GM12891 (cell line): ENCODE measurements around the gene FJX1.

Source experiments
- PAX5 ChIP-seq: IDR thresholded peaks from 2 replicates; pipeline ENCODE4 v1.6.1; 2011; ENCODE audit warnings: low read length, moderate library complexity, mild to moderate bottlenecking; ENCODE audit not compliant: insufficient read depth, severe bottlenecking
- POLR2A ChIP-seq: IDR thresholded peaks from 2 replicates; pipeline ENCODE4 v1.6.1; 2011; ENCODE audit warnings: low read depth, low read length, control low read depth
- POLR2AphosphoS5 ChIP-seq: IDR thresholded peaks from 2 replicates; pipeline ENCODE4 v1.6.1; 2011; ENCODE audit warnings: low read depth, low read length, control low read depth
- POU2F2 ChIP-seq: IDR thresholded peaks from 2 replicates; pipeline ENCODE4 v1.6.1; 2011; ENCODE audit warnings: low read depth, mild to moderate bottlenecking, control low read depth, low read length, moderate library complexity
- TAF1 ChIP-seq: IDR thresholded peaks from 2 replicates; pipeline ENCODE4 v1.6.1; 2011; ENCODE audit warnings: low read depth, low read length, control low read depth

DNA sequence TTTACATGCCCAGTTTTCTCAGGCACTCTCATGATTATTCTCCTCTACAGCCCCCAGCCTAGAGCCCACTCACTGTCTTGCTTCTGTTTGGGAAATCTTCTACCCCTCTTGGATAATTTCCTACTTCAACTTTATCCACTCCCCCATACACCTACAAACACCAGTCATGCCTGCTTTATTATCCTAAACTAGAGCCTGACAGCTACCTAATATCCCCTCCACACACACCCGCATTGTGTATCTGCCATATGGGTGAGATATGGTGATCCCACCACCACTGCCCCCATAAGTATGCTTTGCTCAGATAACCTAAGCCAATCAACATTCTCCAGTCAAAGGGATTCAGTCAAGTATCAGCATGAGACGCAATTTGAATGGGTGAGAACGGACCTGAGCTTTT, 15.3 kb upstream of the FJX1 start:
- TF ChIP-seq POLR2AphosphoS5 = no peak
- no peak for TF ChIP-seq POLR2A
- TF ChIP-seq TAF1 = no peak
- TF ChIP-seq PAX5 = no peak
- no peak for TF ChIP-seq POU2F2
